GM12878 (cell line): Measurements from ENCODE around the gene CLNK. TPM values are rescaled to one million over a fixed set of nuclear protein-coding genes. Genes with fewer than 3 reads are reported as not detected.
A peak's percentile ranks its signal among the peaks of the same experiment; 100 is the strongest.

Experiments used
- BHLHE40 ChIP-seq, 2 experiments: fragments of 450-650 bp in 1 of 2; IDR thresholded peaks; 2 replicates each; pipeline ENCODE4 v1.6.1; 2011 to 2017; ENCODE audit warnings: low read depth in 2 of 2, borderline replicate concordance in 1 of 2, improper control_type of control experiment in 1 of 2, low read length in 1 of 2, mild to moderate bottlenecking in 1 of 2
- EGR1 ChIP-seq, 2 experiments: IDR thresholded peaks; 1 replicate in 1 of 2; 2 replicates in 1 of 2; pipeline ENCODE4 v1.6.1; 2011 to 2012; ENCODE audit warnings: low read depth in 2 of 2, low read length in 2 of 2, borderline replicate concordance in 1 of 2, mild to moderate bottlenecking in 1 of 2, moderate library complexity in 1 of 2
- FOS ChIP-seq: IDR thresholded peaks from 3 replicates; pipeline ENCODE4 v1.6.1; 2011; ENCODE audit warnings: borderline replicate concordance; ENCODE audit not compliant: insufficient read length; ENCODE audit errors: extremely low read depth
- HCFC1 ChIP-seq: fragments of 150-350 bp; IDR thresholded peaks from 2 replicates; pipeline ENCODE4 v1.6.1; 2014; ENCODE audit warnings: low read length
- HDAC2 ChIP-seq: fragments of 200-600 bp; sonication (generic); IDR thresholded peaks from 2 replicates; pipeline ENCODE4 v1.6.1; 2017
- JUND ChIP-seq: IDR thresholded peaks from 2 replicates; pipeline ENCODE4 v1.6.1; 2012; ENCODE audit warnings: low read depth, mild to moderate bottlenecking, low read length, improper control_type of control experiment, moderate library complexity
- MTA3 ChIP-seq: IDR thresholded peaks from 2 replicates; pipeline ENCODE4 v1.6.1; 2012; ENCODE audit warnings: low read length, inconsistent platforms, borderline replicate concordance
- MYC ChIP-seq: IDR thresholded peaks from 2 replicates; pipeline ENCODE4 v1.6.1; 2011; ENCODE audit warnings: mild to moderate bottlenecking, low read length, moderate library complexity, inconsistent platforms; ENCODE audit not compliant: insufficient read depth, insufficient replicate concordance, insufficient read length, severe bottlenecking
- PAX5 ChIP-seq: IDR thresholded peaks from 2 replicates; pipeline ENCODE4 v1.6.1; 2011; ENCODE audit warnings: low read depth, low read length, borderline replicate concordance
- POU2F2 ChIP-seq: IDR thresholded peaks from 3 replicates; pipeline ENCODE4 v1.6.1; 2011; ENCODE audit warnings: low read depth, mild to moderate bottlenecking, low read length, borderline replicate concordance
- SPI1 ChIP-seq: IDR thresholded peaks from 2 replicates; pipeline ENCODE4 v1.6.1; 2011; ENCODE audit warnings: low read depth, mild to moderate bottlenecking, low read length, moderate library complexity, borderline replicate concordance; ENCODE audit not compliant: insufficient read depth
- TAF1 ChIP-seq: IDR thresholded peaks from 2 replicates; pipeline ENCODE4 v1.6.1; 2011; ENCODE audit warnings: mild to moderate bottlenecking, low read depth, low read length, borderline replicate concordance
- TCF12 ChIP-seq: IDR thresholded peaks from 2 replicates; pipeline ENCODE4 v1.6.1; 2011; ENCODE audit warnings: low read depth, mild to moderate bottlenecking, low read length
- WRNIP1 ChIP-seq: IDR thresholded peaks from 2 replicates; pipeline ENCODE4 v1.6.1; 2011; ENCODE audit warnings: low read depth, low read length, improper control_type of control experiment, borderline replicate concordance
- polyA plus RNA-seq, 11 experiments: library from polyadenylated mRNA; depleted of rRNA in 4 of 11; unstranded in 6 of 11; stranded (reverse) in 5 of 11; fragments of >200 nt; fragmentation: Nextera tagmentation in 4 of 11; fragmentation: Illumina TruSeq in 1 of 11; extraction: Ambion mirVana in 4 of 11; extraction: Trizol in 1 of 11; gene quantifications; 1 replicate in 1 of 11; 2 replicates in 10 of 11; pipeline versions ENCODE4 v1.2.1 to v1.2.3, GENCODE V29; 2011 to 2016; ENCODE audit warnings: inconsistent platforms in 2 of 11, missing spikeins in 2 of 11, low read depth in 1 of 11
- total RNA-seq, 4 experiments: library from RNA; depleted of rRNA in 3 of 4; stranded (reverse); fragments of >200 nt in 3 of 4; fragmentation: Illumina TruSeq in 1 of 4; extraction: Trizol in 1 of 4; gene quantifications; 2 replicates each; pipeline versions ENCODE4 v1.2.1 to v1.2.3, GENCODE V29; 2013 to 2021
- TF ChIP-seq, protein P1 (sequence below): IDR thresholded peaks from 2 replicates; pipeline ENCODE4 v1.6.1; 2012; ENCODE audit warnings: low read depth, low read length, improper control_type of control experiment
- TF ChIP-seq, protein P2 (sequence below): IDR thresholded peaks from 2 replicates; pipeline ENCODE4 v1.6.1; 2011; ENCODE audit warnings: low read depth, mild to moderate bottlenecking, low read length, moderate library complexity, borderline replicate concordance; ENCODE audit errors: extremely low read depth
- TF ChIP-seq, protein P3 (sequence below): fragments of 450-650 bp; formaldehyde crosslinking; IDR thresholded peaks from 2 replicates; pipeline ENCODE4 v1.4.0; 2020; ENCODE audit warnings: mild to moderate bottlenecking, moderate library complexity
- TF ChIP-seq, protein P4 (sequence below): fragments of 150-350 bp; IDR thresholded peaks from 2 replicates; pipeline ENCODE4 v1.6.1; 2016; ENCODE audit warnings: low read depth, low read length
- TF ChIP-seq, protein P5 (sequence below): fragments of 450-650 bp; IDR thresholded peaks from 2 replicates; pipeline ENCODE4 v1.6.1; 2016; ENCODE audit warnings: mild to moderate bottlenecking

Gene CLNK
- total and polyA plus RNA-seq, 10 of the 15 experiments (the other 5 are each of a cell fraction or from before 2014, with no cell fraction given), result 2.1 to 14.3 (median 2.7) TPM

DNA sequence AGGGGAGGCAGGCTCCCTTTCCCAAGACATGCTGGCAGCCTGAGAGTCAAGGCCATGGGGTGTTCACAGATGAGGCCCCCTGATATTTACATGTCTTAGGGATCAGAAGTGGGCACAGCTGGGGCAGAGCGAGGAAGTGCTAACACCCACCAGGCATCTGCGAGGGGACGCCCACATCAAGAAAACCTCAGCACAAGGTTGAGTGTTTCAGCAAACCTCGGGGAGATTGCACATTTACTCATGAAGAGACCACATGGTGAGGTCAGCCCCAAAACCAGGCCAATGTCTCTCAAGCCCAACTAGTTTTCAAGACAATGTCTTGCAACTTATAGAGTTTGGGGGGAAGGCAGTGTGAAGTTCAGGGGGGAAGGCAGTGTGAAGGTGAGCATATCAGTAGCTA, 55.2 kb downstream of the CLNK start (continued):
- TF ChIP-seq, protein P1, sequence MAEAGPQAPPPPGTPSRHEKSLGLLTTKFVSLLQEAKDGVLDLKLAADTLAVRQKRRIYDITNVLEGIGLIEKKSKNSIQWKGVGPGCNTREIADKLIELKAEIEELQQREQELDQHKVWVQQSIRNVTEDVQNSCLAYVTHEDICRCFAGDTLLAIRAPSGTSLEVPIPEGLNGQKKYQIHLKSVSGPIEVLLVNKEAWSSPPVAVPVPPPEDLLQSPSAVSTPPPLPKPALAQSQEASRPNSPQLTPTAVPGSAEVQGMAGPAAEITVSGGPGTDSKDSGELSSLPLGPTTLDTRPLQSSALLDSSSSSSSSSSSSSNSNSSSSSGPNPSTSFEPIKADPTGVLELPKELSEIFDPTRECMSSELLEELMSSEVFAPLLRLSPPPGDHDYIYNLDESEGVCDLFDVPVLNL, result no peak
- TF ChIP-seq, protein P2, sequence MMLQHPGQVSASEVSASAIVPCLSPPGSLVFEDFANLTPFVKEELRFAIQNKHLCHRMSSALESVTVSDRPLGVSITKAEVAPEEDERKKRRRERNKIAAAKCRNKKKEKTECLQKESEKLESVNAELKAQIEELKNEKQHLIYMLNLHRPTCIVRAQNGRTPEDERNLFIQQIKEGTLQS, result no peak
- TF ChIP-seq EGR1 (IDR thresholded peaks at IDR 0.05; ENCODE audit: borderline replicate concordance in 1 of 2, low read depth in 2 of 2, low read length in 2 of 2), result peak in 1 of 2 experiments; percentile 70; a peak in 1 of 3 replicates
- no peak for TF ChIP-seq HCFC1
- TF ChIP-seq WRNIP1, result no peak
- TF ChIP-seq BHLHE40 (IDR thresholded peaks at IDR 0.05; ENCODE audit: borderline replicate concordance in 1 of 2, low read depth in 2 of 2, low read length in 1 of 2), result 0 out of 4 replicates have a peak, but pooled peaks of 1 of the 2 experiments have one; percentile 10
- 0 out of 2 replicates have a peak, but pooled peaks have one; percentile 49 for TF ChIP-seq TCF12
- no peak for TF ChIP-seq JUND
- TF ChIP-seq MTA3, result no peak
- TF ChIP-seq, protein P3, sequence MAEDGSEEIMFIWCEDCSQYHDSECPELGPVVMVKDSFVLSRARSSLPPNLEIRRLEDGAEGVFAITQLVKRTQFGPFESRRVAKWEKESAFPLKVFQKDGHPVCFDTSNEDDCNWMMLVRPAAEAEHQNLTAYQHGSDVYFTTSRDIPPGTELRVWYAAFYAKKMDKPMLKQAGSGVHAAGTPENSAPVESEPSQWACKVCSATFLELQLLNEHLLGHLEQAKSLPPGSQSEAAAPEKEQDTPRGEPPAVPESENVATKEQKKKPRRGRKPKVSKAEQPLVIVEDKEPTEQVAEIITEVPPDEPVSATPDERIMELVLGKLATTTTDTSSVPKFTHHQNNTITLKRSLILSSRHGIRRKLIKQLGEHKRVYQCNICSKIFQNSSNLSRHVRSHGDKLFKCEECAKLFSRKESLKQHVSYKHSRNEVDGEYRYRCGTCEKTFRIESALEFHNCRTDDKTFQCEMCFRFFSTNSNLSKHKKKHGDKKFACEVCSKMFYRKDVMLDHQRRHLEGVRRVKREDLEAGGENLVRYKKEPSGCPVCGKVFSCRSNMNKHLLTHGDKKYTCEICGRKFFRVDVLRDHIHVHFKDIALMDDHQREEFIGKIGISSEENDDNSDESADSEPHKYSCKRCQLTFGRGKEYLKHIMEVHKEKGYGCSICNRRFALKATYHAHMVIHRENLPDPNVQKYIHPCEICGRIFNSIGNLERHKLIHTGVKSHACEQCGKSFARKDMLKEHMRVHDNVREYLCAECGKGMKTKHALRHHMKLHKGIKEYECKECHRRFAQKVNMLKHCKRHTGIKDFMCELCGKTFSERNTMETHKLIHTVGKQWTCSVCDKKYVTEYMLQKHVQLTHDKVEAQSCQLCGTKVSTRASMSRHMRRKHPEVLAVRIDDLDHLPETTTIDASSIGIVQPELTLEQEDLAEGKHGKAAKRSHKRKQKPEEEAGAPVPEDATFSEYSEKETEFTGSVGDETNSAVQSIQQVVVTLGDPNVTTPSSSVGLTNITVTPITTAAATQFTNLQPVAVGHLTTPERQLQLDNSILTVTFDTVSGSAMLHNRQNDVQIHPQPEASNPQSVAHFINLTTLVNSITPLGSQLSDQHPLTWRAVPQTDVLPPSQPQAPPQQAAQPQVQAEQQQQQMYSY (CRISPR knock-in tag), result no peak
- TF ChIP-seq, protein P4, sequence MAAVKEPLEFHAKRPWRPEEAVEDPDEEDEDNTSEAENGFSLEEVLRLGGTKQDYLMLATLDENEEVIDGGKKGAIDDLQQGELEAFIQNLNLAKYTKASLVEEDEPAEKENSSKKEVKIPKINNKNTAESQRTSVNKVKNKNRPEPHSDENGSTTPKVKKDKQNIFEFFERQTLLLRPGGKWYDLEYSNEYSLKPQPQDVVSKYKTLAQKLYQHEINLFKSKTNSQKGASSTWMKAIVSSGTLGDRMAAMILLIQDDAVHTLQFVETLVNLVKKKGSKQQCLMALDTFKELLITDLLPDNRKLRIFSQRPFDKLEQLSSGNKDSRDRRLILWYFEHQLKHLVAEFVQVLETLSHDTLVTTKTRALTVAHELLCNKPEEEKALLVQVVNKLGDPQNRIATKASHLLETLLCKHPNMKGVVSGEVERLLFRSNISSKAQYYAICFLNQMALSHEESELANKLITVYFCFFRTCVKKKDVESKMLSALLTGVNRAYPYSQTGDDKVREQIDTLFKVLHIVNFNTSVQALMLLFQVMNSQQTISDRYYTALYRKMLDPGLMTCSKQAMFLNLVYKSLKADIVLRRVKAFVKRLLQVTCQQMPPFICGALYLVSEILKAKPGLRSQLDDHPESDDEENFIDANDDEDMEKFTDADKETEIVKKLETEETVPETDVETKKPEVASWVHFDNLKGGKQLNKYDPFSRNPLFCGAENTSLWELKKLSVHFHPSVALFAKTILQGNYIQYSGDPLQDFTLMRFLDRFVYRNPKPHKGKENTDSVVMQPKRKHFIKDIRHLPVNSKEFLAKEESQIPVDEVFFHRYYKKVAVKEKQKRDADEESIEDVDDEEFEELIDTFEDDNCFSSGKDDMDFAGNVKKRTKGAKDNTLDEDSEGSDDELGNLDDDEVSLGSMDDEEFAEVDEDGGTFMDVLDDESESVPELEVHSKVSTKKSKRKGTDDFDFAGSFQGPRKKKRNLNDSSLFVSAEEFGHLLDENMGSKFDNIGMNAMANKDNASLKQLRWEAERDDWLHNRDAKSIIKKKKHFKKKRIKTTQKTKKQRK, result no peak
- peak; percentile 25; the same call in 1 of the 2 replicates for TF ChIP-seq SPI1
- no peak for TF ChIP-seq MYC
- TF ChIP-seq HDAC2, result no peak
- TF ChIP-seq POU2F2, result 0 out of 3 replicates have a peak, but pooled peaks have one; percentile 41
- no peak for TF ChIP-seq TAF1
- TF ChIP-seq FOS, result no peak
- TF ChIP-seq PAX5, result peak; percentile 74
- TF ChIP-seq, protein P5, sequence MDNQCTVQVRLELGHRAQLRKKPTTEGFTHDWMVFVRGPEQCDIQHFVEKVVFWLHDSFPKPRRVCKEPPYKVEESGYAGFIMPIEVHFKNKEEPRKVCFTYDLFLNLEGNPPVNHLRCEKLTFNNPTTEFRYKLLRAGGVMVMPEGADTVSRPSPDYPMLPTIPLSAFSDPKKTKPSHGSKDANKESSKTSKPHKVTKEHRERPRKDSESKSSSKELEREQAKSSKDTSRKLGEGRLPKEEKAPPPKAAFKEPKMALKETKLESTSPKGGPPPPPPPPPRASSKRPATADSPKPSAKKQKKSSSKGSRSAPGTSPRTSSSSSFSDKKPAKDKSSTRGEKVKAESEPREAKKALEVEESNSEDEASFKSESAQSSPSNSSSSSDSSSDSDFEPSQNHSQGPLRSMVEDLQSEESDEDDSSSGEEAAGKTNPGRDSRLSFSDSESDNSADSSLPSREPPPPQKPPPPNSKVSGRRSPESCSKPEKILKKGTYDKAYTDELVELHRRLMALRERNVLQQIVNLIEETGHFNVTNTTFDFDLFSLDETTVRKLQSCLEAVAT, result no peak
